ENCODE results near the gene NUDT8.
"Not testable (repeated sequence)": the region's sequence is repeated elsewhere in the genome, so short reads cannot be mapped to it uniquely, and the experiment has no call there.

Gene NUDT8

DNA sequence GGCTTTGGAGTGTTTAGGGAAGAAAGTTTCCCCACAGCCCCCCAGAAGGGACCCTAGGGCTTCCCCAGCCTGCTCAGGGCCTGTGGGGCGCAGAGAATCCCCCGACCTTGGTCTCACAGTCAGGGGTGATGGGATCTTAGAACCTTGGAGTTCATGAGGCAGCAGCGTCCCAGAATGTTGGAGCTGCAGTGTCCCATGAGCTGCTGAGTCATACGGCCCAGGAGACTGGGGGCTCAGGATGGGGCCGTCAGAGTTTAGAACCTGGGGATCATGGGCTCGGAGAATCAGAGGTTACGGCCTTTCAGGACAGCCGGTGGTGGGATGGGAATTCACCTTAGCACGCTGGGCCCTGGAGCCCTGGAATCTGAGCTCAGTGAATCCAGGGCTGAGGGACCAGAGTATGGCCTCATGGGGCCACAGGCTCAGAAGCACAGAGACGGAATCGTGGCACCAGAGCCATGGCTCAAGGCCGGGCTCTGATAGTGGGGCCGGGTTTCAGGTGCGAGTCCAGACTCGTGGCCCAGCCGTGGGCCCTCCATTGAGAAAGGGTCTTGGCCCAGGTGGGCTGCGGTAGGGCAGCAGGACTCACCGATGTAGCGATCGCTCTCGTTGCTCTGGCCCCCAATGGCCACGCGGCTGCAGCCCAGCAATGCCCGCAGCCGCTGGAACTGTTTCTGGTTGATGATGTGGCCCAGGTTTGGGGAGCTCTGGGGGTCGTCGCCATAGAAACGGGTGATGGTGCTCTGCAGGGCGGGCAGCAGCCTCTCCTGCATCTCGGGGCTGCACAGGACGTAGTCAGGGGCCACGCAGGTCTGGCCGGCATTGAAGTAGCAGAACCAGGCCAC, 35.2 kb upstream of the NUDT8 start:
- peak; percentile 15 for DNase-seq (ENCODE audit: low spot score)
- in situ Hi-C loops (cut with MboI; ENCODE audit: low pct_unique_long_range_greater_than_20kb, low sequenced_read_pairs, unreplicated experiment): no loop called here
- TF ChIP-seq, protein P1, sequence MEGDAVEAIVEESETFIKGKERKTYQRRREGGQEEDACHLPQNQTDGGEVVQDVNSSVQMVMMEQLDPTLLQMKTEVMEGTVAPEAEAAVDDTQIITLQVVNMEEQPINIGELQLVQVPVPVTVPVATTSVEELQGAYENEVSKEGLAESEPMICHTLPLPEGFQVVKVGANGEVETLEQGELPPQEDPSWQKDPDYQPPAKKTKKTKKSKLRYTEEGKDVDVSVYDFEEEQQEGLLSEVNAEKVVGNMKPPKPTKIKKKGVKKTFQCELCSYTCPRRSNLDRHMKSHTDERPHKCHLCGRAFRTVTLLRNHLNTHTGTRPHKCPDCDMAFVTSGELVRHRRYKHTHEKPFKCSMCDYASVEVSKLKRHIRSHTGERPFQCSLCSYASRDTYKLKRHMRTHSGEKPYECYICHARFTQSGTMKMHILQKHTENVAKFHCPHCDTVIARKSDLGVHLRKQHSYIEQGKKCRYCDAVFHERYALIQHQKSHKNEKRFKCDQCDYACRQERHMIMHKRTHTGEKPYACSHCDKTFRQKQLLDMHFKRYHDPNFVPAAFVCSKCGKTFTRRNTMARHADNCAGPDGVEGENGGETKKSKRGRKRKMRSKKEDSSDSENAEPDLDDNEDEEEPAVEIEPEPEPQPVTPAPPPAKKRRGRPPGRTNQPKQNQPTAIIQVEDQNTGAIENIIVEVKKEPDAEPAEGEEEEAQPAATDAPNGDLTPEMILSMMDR (IDR thresholded peaks at IDR 0.05; ENCODE audit: extremely low read depth, insufficient read depth, missing control alignments): no peak

DNA sequence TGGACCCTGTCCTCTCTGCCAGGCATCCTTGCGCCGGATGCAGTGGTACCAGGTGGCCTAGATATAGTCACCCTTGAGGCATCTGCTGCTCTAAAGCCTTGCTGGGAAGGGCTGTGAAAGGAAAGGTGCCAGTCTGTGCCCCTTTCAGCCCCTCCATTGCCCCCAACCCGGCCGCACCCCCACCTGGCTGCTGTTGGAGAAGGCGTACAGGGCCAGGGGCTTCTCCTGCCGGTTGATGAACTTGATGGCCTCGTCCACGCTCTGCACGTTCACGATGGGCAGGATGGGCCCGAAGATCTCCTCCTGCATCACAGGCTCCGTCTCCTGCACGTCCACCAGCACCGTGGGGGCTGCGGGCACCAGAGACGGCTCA, 34.5 kb upstream of the NUDT8 start:
- no peak for DNase-seq (ENCODE audit: low spot score)
- TF ChIP-seq, protein P1 (IDR thresholded peaks at IDR 0.05; ENCODE audit: extremely low read depth, insufficient read depth, missing control alignments): no peak
- in situ Hi-C loops (cut with MboI; ENCODE audit: low pct_unique_long_range_greater_than_20kb, low sequenced_read_pairs, unreplicated experiment): no loop called here

DNA sequence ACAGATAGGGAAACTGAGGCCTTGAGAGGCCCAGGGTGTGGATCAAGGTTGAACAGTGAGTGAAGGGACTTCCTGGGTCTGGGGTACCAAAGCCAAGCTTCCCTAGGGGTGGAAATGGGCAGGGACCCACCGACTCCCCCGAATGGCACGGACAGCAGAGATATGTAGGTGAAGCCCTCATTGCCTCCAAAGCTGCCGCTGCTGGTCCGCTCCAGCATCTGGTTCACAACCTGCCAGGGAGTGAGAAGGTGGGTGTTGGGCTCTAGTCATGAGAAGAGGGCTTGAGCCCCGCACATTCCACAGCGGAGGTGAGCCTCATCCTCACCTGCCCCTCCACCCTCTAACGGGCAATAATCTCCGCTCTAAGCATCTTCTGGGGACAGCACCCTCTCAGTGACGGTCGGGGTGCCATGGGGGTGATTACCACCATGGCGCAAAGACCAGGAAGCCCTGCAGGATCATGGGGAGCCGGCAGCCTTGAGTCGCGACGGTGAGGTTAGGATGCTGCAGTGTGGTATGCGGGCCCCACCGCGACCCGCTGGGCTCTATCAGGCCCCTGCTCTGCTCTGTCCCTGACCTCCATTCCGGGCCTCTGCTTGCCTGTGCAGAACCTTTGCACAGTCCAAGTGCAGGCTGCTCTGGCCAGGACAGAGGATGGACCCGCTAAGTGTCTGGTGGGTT, 33.9 kb upstream of the NUDT8 start:
- no peak for DNase-seq (ENCODE audit: low spot score)
- in situ Hi-C loops (cut with MboI; ENCODE audit: low pct_unique_long_range_greater_than_20kb, low sequenced_read_pairs, unreplicated experiment): no loop called here
- TF ChIP-seq, protein P1 (IDR thresholded peaks at IDR 0.05; ENCODE audit: extremely low read depth, insufficient read depth, missing control alignments): no peak

DNA sequence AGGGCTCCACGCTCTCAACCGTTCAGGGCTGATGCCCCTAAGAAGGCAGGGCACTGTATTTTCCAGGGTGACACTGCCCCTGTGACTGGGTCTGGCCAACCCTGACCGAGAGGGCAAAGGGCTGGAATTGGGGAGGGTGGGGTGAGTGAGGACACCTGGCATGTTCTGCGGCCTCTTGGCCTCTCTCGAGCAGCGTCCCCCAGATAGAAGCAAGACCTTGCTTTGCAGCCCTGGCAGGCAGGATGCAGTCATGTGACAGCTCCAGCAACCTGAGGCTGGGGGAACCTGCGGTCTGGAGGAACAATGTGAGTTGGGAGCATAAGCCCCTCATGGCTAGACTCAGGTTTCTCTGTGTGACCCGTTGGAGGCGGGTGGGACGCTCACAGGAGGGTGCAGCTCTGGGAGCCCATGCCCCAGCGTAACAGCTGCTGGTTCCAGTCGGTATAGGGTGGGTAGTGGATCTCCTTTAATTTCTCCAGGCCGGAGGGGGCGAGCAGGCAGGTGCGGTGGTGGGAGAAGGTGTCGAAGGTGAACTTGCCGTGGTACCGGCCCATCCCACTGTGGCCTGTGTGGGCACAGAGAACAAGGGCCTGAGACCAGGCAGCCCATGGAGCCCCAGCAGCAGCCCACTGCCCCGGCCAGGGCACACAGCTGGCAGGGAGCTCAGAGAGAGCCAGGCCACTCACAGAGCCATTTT, 33.2 kb upstream of the NUDT8 start:
- in situ Hi-C loops (cut with MboI; ENCODE audit: low pct_unique_long_range_greater_than_20kb, low sequenced_read_pairs, unreplicated experiment): no loop called here
- TF ChIP-seq, protein P1 (IDR thresholded peaks at IDR 0.05; ENCODE audit: extremely low read depth, insufficient read depth, missing control alignments): no peak
- no peak for DNase-seq (ENCODE audit: low spot score)

DNA sequence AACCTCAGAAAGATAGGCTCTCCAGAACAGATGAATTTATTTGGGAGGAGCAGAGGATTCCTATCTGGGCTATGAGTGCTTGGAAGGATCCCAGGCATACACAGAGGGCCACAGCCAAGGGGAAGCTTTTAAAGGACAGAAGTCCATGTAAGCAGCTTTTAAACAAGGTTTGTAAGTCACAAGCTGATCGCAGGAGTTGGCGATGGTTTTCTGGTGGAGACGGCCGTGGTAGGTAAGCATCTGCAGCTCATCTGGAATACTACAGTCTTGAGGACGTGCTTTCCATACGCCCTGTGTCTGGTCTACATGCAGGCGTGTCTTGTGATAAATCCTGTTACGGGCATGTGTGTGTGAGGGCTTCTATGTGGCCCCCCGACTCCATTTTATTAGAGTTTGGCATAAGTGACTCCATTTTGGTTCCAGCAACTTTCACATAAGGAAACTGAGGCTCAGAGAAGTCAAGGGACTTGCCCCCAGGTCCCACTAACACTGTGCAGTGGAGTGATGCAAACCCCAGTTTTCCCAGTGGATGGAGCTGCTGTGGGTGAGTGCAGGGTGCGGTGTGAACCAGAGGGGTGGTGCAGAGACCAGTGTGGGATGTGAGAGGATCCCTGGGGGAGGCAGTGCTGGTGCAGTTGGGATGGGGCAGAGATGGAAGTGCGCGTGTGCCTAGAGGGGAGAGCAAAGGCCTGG, 32.6 kb upstream of the NUDT8 start:
- in situ Hi-C loops (cut with MboI; ENCODE audit: low pct_unique_long_range_greater_than_20kb, low sequenced_read_pairs, unreplicated experiment): no loop called here
- TF ChIP-seq, protein P1 (IDR thresholded peaks at IDR 0.05; ENCODE audit: extremely low read depth, insufficient read depth, missing control alignments): no peak
- no peak for DNase-seq (ENCODE audit: low spot score)

DNA sequence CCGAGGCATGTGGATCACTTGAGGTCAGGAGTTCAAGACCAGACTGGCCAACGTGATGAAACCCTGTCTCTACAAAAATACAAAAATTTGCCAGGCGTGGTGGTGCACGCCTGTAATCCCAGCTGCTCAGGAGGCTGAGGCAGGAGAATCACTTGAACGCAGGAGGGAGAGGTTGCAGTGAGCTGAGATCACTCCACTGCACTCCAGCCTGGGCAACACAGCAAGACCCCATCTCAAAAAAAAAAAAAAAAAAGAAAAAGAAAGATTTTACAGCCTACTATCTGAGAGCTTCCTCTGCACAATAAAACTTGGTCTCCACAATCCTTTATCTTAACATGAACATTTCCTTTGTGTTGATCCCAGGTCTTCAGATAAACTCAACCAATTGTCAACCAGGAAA, 31.0 kb upstream of the NUDT8 start:
- in situ Hi-C loops (cut with MboI; ENCODE audit: low pct_unique_long_range_greater_than_20kb, low sequenced_read_pairs, unreplicated experiment): not testable (repeated sequence)

More for the DNA sequence above, 31.0 kb upstream of the NUDT8 start:
- DNase-seq (ENCODE audit: low spot score): not testable (repeated sequence)
